GM12891 (cell line): ENCODE results near the gene CRLF2.

Experiments used
- POLR2A ChIP-seq: IDR thresholded peaks from 2 replicates; pipeline ENCODE4 v1.6.1; 2011; ENCODE audit warnings: low read depth, low read length, control low read depth
- POU2F2 ChIP-seq: IDR thresholded peaks from 2 replicates; pipeline ENCODE4 v1.6.1; 2011; ENCODE audit warnings: low read depth, mild to moderate bottlenecking, control low read depth, low read length, moderate library complexity
- SPI1 ChIP-seq: IDR thresholded peaks from 2 replicates; pipeline ENCODE4 v1.6.1; 2011; ENCODE audit warnings: low read depth, low read length, control low read depth

DNA sequence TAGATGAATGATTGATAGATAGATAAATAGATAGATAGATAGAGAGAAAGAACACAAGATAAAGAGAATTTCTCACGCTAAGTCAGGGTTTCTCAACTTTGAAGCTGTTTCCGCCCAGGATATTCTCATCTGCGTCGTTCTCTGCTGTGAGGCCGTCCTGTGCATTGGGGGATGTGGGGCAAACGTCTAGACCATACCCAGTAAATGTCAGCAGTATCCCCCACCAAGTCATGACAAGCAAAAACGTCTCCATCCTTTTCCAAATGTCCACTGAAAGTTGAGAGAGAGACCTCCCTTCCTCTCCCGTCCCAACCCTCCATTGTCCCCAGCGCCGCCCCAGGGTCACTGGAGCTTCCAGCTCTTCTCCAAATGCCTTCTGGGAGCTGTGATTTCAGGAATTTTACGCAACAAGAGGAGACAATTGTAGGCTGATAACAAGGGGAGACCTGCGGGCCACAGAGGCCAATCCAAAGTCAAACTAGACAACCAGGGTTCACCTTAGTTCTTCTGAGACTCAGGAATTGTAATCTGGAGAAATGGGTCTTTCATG, 8.9 kb upstream of the CRLF2 start:
- TF ChIP-seq POLR2A (no peak), POU2F2 (no peak), SPI1 (no peak)
